Thyroid gland (tissue), 4 donors: Measurements from ENCODE around the gene XAF1.

Source experiments
- CTCF ChIP-seq, 6 experiments: fragments of 200-600 bp in 3 of 6; fragments of 450-650 bp in 3 of 6; sonication (generic) in 3 of 6; IDR thresholded peaks; one replicate each; pipeline ENCODE4 v1.5.1; 2016 to 2019; ENCODE audit warnings: antibody characterized with exemption in 6 of 6, mild to moderate bottlenecking in 2 of 6, inconsistent platforms in 1 of 6, moderate library complexity in 1 of 6
- POLR2A ChIP-seq, 2 donors: fragments of 450-650 bp; IDR thresholded peaks; one replicate each; pipeline ENCODE4 v1.6.1; 2017; ENCODE audit warnings: antibody characterized with exemption in 2 of 2, mild to moderate bottlenecking in 2 of 2, moderate library complexity in 1 of 2

GRCh38 chr17:6761779-6762178 is 5.9 kb downstream of the XAF1 start:
- TF ChIP-seq POLR2A (IDR thresholded peaks at IDR 0.05), result no peak
- no peak for TF ChIP-seq CTCF (IDR thresholded peaks at IDR 0.05)
